Stimulated activated CD4-positive, alpha-beta T cell treated with anti-CD3 and anti-CD28 coated beads, TNF-alpha, amount 100 ng/mL, for 24 hours (primary cell): ENCODE results near the gene LRRC47.
A peak's percentile ranks its signal among the peaks of the same experiment; 100 is the strongest.

Experiments used
- DNase-seq, 3 experiments: peaks; one replicate each; pipeline ENCODE4 v3.0.0-alpha.2; 2020; ENCODE audit warnings: low read depth in 3 of 3

LRRC47 gene

GRCh38 chr1:3772715-3773571 lies 23.4 kb downstream of the LRRC47 start, which contains the start of gene SMIM1:
Gene SMIM1 (plus strand): TSS chr1:3772749. CDS start chr1:3775374, 2,625 bp downstream.
- DNase-seq, result no peak

- peak; percentile 75 to 91 (median 77) for DNase-seq
Observed at GRCh38 chr1:3772027-3772714, 24.1 kb downstream of the LRRC47 start.

GRCh38 chr1:3771108-3772026 lies 24.9 kb downstream of the LRRC47 start:
- DNase-seq, result no peak

- no peak for DNase-seq
Observed at GRCh38 chr1:3770047-3770765, 26.1 kb downstream of the LRRC47 start.

- no peak for DNase-seq
Observed at GRCh38 chr1:3768811-3769390, 27.4 kb downstream of the LRRC47 start.

GRCh38 chr1:3767328-3767925 lies 28.9 kb downstream of the LRRC47 start:
- DNase-seq, result no peak

GRCh38 chr1:3763351-3764125 lies 32.8 kb downstream of the LRRC47 start:
- no peak for DNase-seq

- no peak for DNase-seq
Observed at GRCh38 chr1:3762873-3763228, 33.4 kb downstream of the LRRC47 start.

- DNase-seq, result no peak
Observed at GRCh38 chr1:3762151-3762872, 34.0 kb downstream of the LRRC47 start.

- no peak for DNase-seq
Observed at GRCh38 chr1:3761296-3762010, 34.8 kb downstream of the LRRC47 start.

GRCh38 chr1:3759796-3760195 lies 36.5 kb downstream of the LRRC47 start:
- DNase-seq, result no peak

- no peak for DNase-seq
Observed at GRCh38 chr1:3759164-3759563, 37.1 kb downstream of the LRRC47 start.

GRCh38 chr1:3756394-3756793 lies 39.9 kb downstream of the LRRC47 start:
- DNase-seq, result no peak

GRCh38 chr1:3753656-3754454 lies 42.4 kb downstream of the LRRC47 start:
- DNase-seq, result no peak

- DNase-seq, result no peak
Observed at GRCh38 chr1:3752400-3752945, 43.8 kb downstream of the LRRC47 start, which contains the start of gene CCDC27. Gene CCDC27 (plus strand): TSS chr1:3752450. CDS start chr1:3752482, 32 bp downstream.

- no peak for DNase-seq
Observed at GRCh38 chr1:3750741-3751140, 45.6 kb downstream of the LRRC47 start.

GRCh38 chr1:3749512-3749911 lies 46.8 kb downstream of the LRRC47 start:
- no peak for DNase-seq
